D721Med (cell line): Measurements from ENCODE around the gene QPRT.
"Not testable (repeated sequence)": the region's sequence is repeated elsewhere in the genome, so short reads cannot be mapped to it uniquely, and the experiment has no call there.

ENCODE experiments used
- DNase-seq: peaks from one replicate; pipeline ENCODE4 v3.0.0; 2011; ENCODE audit warnings: low spot score; ENCODE audit not compliant: insufficient read length
- FAIRE-seq: peaks from 2 replicates; lab custom pipeline; 2011; peaks lifted over from hg19 to GRCh38; lab: Jason Lieb, UNC
- CTCF ChIP-seq: IDR thresholded peaks from 2 replicates; pipeline ENCODE4 v1.5.1; 2012; ENCODE audit warnings: mild to moderate bottlenecking, control low read depth; ENCODE audit not compliant: insufficient read depth; ENCODE audit errors: missing control alignments

Gene QPRT

GRCh38 chr16:29742683-29743275 lies 63.8 kb downstream of the QPRT start:
- TF ChIP-seq CTCF = no peak
- FAIRE-seq (no peak), DNase-seq (no peak)

DNA sequence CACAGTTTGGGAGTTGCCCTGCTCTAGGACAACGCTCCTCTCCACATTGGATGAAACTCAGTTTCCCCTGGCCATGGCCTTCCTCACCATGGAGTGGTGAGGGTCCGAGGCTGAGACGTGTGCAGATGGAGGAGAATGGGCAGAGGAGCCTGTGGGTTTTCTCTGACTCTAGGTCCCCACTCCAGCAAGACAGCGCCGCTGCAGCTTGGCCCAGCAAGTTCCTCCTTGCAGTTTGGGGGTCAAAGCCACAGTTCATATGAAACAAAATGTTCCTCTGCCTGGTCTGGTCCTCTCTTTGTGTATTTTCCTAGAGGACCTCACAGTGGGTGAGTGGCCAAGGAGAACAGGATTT lies 64.5 kb downstream of the QPRT start:
- DNase-seq (no peak), FAIRE-seq (no peak)
- no peak for TF ChIP-seq CTCF

GRCh38 chr16:29743827-29744531 lies 65.0 kb downstream of the QPRT start:
- no peak for TF ChIP-seq CTCF
- DNase-seq (no peak), FAIRE-seq (no peak)

GRCh38 chr16:29744541-29745101 lies 65.6 kb downstream of the QPRT start:
- TF ChIP-seq CTCF = no peak
- no peak for DNase-seq
- FAIRE-seq = no peak

DNA sequence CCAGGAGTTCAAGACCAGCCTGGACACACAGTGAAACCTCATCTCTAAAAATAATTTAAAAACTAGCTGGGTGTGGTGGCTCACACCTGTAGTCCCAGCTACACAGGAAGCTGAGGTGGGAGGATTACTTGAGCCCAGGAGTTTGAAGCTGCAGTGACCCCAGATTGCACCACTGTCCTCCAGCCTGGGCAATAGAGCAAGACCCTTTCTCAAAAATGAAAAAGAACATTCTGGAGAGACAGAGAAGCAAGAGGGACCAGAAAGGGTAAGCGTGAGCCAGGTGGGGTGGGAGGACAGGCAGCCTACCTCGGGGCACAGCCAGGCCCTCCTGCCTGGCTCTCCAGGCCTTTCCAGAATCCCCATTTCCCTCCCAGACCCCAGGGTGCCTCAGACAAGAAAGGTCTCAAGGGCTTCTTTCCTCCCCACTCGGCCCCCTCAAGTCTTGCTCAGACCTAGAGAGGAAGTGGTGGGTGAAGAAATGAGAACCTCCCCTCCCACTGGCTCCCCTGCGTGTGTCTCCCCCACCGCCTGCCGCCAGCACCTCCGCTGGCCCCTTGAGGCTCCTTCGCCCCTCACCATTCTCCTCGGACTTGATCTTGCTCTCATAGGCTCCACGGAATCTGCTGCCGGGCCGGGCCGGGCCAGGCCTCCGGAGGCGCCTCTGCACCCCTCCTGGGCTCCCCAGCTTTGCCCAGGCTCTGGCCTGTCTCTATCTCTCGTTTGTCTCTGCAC lies 66.3 kb downstream of the QPRT start:
- no peak for DNase-seq
- no peak for FAIRE-seq
- no peak for TF ChIP-seq CTCF

DNA sequence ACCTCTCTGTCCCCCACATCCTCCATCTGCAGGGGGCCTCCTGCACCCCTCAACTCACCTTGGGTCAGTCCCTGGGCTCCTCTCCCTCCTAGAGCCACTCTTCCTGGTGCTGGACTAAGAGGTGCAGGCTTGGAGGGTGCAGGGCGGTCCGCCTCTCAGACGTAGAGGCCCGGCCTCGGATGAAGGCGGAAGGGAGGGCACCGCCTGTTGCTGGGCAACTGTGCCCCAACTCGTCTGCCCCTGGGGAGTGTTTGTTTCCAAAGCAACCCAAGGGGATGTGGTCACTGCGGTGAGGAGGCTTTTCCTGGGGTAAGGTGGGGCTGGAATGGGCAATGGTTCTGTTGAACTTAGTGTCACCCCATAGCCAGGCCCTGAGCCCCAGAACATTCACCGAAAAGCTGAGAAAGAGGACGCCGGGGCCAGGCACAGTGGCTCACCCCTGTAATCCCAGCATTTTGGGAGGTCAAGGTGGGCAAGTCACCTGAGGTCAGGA lies 66.9 kb downstream of the QPRT start, which contains the start of gene C16orf54:
C16orf54 (minus strand) TSS at position 138 of the 493 bp plus-strand sequence. CDS start 1,039 bp downstream, outside the sequence.
- DNase-seq (no peak), FAIRE-seq (no peak)
- no peak for TF ChIP-seq CTCF

GRCh38 chr16:29746518-29746917 lies 67.5 kb downstream of the QPRT start:
- FAIRE-seq, DNase-seq: not testable (repeated sequence)
